ENCODE data around the gene GMEB2.
"Not testable (repeated sequence)": the region's sequence is repeated elsewhere in the genome, so short reads cannot be mapped to it uniquely, and the experiment has no call there.

Gene GMEB2

GRCh38 chr20:63560333-63560805 is 66.5 kb downstream of the GMEB2 start:
- DNase-seq (ENCODE audit: low spot score) = no peak

- DNase-seq (ENCODE audit: low spot score) = not testable (repeated sequence)
Observed at GRCh38 chr20:63559485-63560332, 67.2 kb downstream of the GMEB2 start.

- DNase-seq (ENCODE audit: low spot score) = no peak
Observed at GRCh38 chr20:63558804-63559484, 68.0 kb downstream of the GMEB2 start.

- no peak for DNase-seq (ENCODE audit: low spot score)
Observed at GRCh38 chr20:63557481-63557891, 69.4 kb downstream of the GMEB2 start.

- DNase-seq (ENCODE audit: low spot score) = no peak
Observed at GRCh38 chr20:63556873-63557478, 69.9 kb downstream of the GMEB2 start.

GRCh38 chr20:63555661-63556381 is 71.1 kb downstream of the GMEB2 start:
- no peak for DNase-seq (ENCODE audit: low spot score)

GRCh38 chr20:63554361-63555278 is 72.3 kb downstream of the GMEB2 start:
- no peak for DNase-seq (ENCODE audit: low spot score)

- peak; percentile 58 for DNase-seq (ENCODE audit: low spot score)
Observed at GRCh38 chr20:63553933-63554290, 73.0 kb downstream of the GMEB2 start, which contains the start of gene FNDC11. Gene FNDC11, plus strand, starts transcription at chr20:63554159. Its CDS starts 1,505 bp downstream, at chr20:63555664.

- peak; percentile 95 for DNase-seq (ENCODE audit: low spot score)
Observed at GRCh38 chr20:63553251-63553932, 73.5 kb downstream of the GMEB2 start.

GRCh38 chr20:63552481-63553249 is 74.2 kb downstream of the GMEB2 start:
- no peak for DNase-seq (ENCODE audit: low spot score)

GRCh38 chr20:63551068-63551467 is 75.8 kb downstream of the GMEB2 start:
- no peak for DNase-seq (ENCODE audit: low spot score)

- no peak for DNase-seq (ENCODE audit: low spot score)
Observed at GRCh38 chr20:63549679-63550282, 77.1 kb downstream of the GMEB2 start.

- no peak for DNase-seq (ENCODE audit: low spot score)
Observed at GRCh38 chr20:63549019-63549418, 77.9 kb downstream of the GMEB2 start.

- no peak for DNase-seq (ENCODE audit: low spot score)
Observed at GRCh38 chr20:63548542-63548941, 78.4 kb downstream of the GMEB2 start.

- DNase-seq (ENCODE audit: low spot score) = no peak
Observed at GRCh38 chr20:63547725-63548480, 79.0 kb downstream of the GMEB2 start, which contains the start of gene SRMS. Gene SRMS, minus strand, starts transcription at chr20:63547749. Its CDS starts 286 bp downstream, at chr20:63547463.

- DNase-seq (ENCODE audit: low spot score) = no peak
Observed at GRCh38 chr20:63546956-63547724, 79.8 kb downstream of the GMEB2 start.

- DNase-seq (ENCODE audit: low spot score) = no peak
Observed at GRCh38 chr20:63546256-63546955, 80.5 kb downstream of the GMEB2 start.
